HG02852 (cell line): Measurements from ENCODE around the gene KCP.
"Not testable (repeated sequence)": the region's sequence is repeated elsewhere in the genome, so short reads cannot be mapped to it uniquely, and the experiment has no call there.

Experiments
- ATAC-seq: cut with Tn5 transposase; IDR thresholded peaks from one replicate; pipeline ENCODE4 v1.9.1; 2021; ENCODE audit warnings: mild to moderate bottlenecking, moderate library complexity; ENCODE audit not compliant: unreplicated experiment

The KCP gene

GRCh38 chr7:128910569-128910945, at the start of gene KCP:
TSS of gene KCP (minus strand) at chr7:128910709. CDS start at chr7:128910676, 33 bp downstream.
- ATAC-seq: no peak

- no peak for ATAC-seq
Observed at GRCh38 chr7:128959296-128959695, 48.8 kb upstream of the KCP start.

GRCh38 chr7:128955981-128956380, 45.5 kb upstream of the KCP start:
- ATAC-seq: no peak

- peak; percentile 73 for ATAC-seq
Observed at GRCh38 chr7:128954830-128955802, 44.6 kb upstream of the KCP start.

GRCh38 chr7:128954150-128954549, 43.6 kb upstream of the KCP start:
- no peak for ATAC-seq

GRCh38 chr7:128951296-128951695, 40.8 kb upstream of the KCP start:
- ATAC-seq: no peak

- no peak for ATAC-seq
Observed at GRCh38 chr7:128948976-128949760, 38.7 kb upstream of the KCP start.

GRCh38 chr7:128948312-128948973, 37.9 kb upstream of the KCP start:
- ATAC-seq: no peak

GRCh38 chr7:128947854-128948253, 37.3 kb upstream of the KCP start:
- ATAC-seq: no peak

- ATAC-seq: no peak
Observed at GRCh38 chr7:128946936-128947830, 36.7 kb upstream of the KCP start.

- ATAC-seq: no peak
Observed at GRCh38 chr7:128945668-128946366, 35.3 kb upstream of the KCP start.

GRCh38 chr7:128944487-128945236, 34.2 kb upstream of the KCP start:
- no peak for ATAC-seq

- not testable (repeated sequence) for ATAC-seq
Observed at GRCh38 chr7:128943251-128943650, 32.7 kb upstream of the KCP start.

GRCh38 chr7:128941946-128942526, 31.5 kb upstream of the KCP start:
- ATAC-seq: no peak

GRCh38 chr7:128941323-128941890, 30.9 kb upstream of the KCP start:
- no peak for ATAC-seq

- peak; percentile 50 for ATAC-seq
Observed at GRCh38 chr7:128940494-128941322, 30.2 kb upstream of the KCP start.

- peak; percentile 19 for ATAC-seq
Observed at GRCh38 chr7:128939861-128940410, 29.4 kb upstream of the KCP start.
